ENCODE results near the gene PPP1R18. TPM values are rescaled to one million over a fixed set of nuclear protein-coding genes. Genes with fewer than 3 reads are reported as not detected.

The PPP1R18 gene
- total and polyA plus RNA-seq, 9 of the 15 experiments (the other 6 are each of a cell fraction or from before 2014, with no cell fraction given) = 12.0 to 99.2 (median 42.6) TPM

- TF ChIP-seq HCFC1 (IDR thresholded peaks at IDR 0.05; ENCODE audit: low read depth, low read length) = 0 out of 2 replicates have a peak, but pooled peaks have one; percentile 6
- TF ChIP-seq KLF10 (CRISPR knock-in tag; IDR thresholded peaks at IDR 0.05) = no peak
- no peak for TF ChIP-seq ELK1 (CRISPR knock-in tag; IDR thresholded peaks at IDR 0.05)
- no peak for TF ChIP-seq NELFE (IDR thresholded peaks at IDR 0.05; ENCODE audit: insufficient read depth, insufficient read length)
- 0 out of 2 replicates have a peak, but pooled peaks have one; percentile 42 for TF ChIP-seq NFRKB (IDR thresholded peaks at IDR 0.05; ENCODE audit: low read depth)
- TF ChIP-seq EWSR1 (IDR thresholded peaks at IDR 0.05; ENCODE audit: borderline replicate concordance, low read depth, partially characterized antibody) = no peak
- no peak for TF ChIP-seq MBD1 (CRISPR knock-in tag; IDR thresholded peaks at IDR 0.05)
- no peak for TF ChIP-seq TARDBP (IDR thresholded peaks at IDR 0.05)
- no peak for TF ChIP-seq ZNF584 (CRISPR knock-in tag; IDR thresholded peaks at IDR 0.05; ENCODE audit: low read depth)
- no peak for TF ChIP-seq SNAPC5 (CRISPR knock-in tag; IDR thresholded peaks at IDR 0.05)
- no peak for TF ChIP-seq ZKSCAN3 (CRISPR knock-in tag; IDR thresholded peaks at IDR 0.05)
- no peak for TF ChIP-seq ZNF263 (CRISPR knock-in tag; IDR thresholded peaks at IDR 0.05; ENCODE audit: borderline replicate concordance)
- no peak for TF ChIP-seq RBM39 (optimal IDR thresholded peaks at IDR 0.05; ENCODE audit: low read depth, low read length)
- no peak for TF ChIP-seq ZNF561 (CRISPR knock-in tag; conservative IDR thresholded peaks at IDR 0.05)
- TF ChIP-seq ARID2 (IDR thresholded peaks at IDR 0.05) = 0 out of 2 replicates have a peak, but pooled peaks have one; percentile 24
- TF ChIP-seq ZBTB7A (IDR thresholded peaks at IDR 0.05; ENCODE audit: borderline replicate concordance, control insufficient read depth, low read depth, low read length) = peak; percentile 72; the same call in 1 of the 2 replicates
- TF ChIP-seq POLR2G (IDR thresholded peaks at IDR 0.05; ENCODE audit: low read depth, low read length) = peak; percentile 58
- no peak for TF ChIP-seq CCAR2 (IDR thresholded peaks at IDR 0.05; ENCODE audit: low read depth, low read length)
- TF ChIP-seq SMARCB1 (IDR thresholded peaks at IDR 0.05; ENCODE audit: insufficient read length, low read depth) = no peak
- 0 out of 2 replicates have a peak, but pooled peaks have one; percentile 4 for TF ChIP-seq JUND (IDR thresholded peaks at IDR 0.05; ENCODE audit: borderline replicate concordance, low read depth, low read length)
- no peak; the same call in 2 of the 3 replicates for TF ChIP-seq JUND (tag; IDR thresholded peaks at IDR 0.05; ENCODE audit: borderline replicate concordance, low read depth, low read length)
- TF ChIP-seq SPI1 (IDR thresholded peaks at IDR 0.05; ENCODE audit: borderline replicate concordance, low read depth, low read length) = 0 out of 2 replicates have a peak, but pooled peaks have one; percentile 7
- TF ChIP-seq BCOR (IDR thresholded peaks at IDR 0.05) = no peak
- no peak for TF ChIP-seq ZNF589 (CRISPR knock-in tag; IDR thresholded peaks at IDR 0.05; ENCODE audit: low read depth)
- no peak for TF ChIP-seq JUNB (CRISPR knock-in tag; conservative IDR thresholded peaks at IDR 0.05)
- TF ChIP-seq ZBTB8A (IDR thresholded peaks at IDR 0.05; ENCODE audit: partially characterized antibody) = no peak
These were observed 1.9 kb downstream of the PPP1R18 start (continued) for GRCh38 chr6:30684386-30685156.
